Measurements from ENCODE around the gene PLCB3. TPM values are rescaled to one million over a fixed set of nuclear protein-coding genes. Genes with fewer than 3 reads are reported as not detected.

Gene PLCB3
- total RNA-seq, 1 experiment from 2014 or later = 80.2 TPM

DNA sequence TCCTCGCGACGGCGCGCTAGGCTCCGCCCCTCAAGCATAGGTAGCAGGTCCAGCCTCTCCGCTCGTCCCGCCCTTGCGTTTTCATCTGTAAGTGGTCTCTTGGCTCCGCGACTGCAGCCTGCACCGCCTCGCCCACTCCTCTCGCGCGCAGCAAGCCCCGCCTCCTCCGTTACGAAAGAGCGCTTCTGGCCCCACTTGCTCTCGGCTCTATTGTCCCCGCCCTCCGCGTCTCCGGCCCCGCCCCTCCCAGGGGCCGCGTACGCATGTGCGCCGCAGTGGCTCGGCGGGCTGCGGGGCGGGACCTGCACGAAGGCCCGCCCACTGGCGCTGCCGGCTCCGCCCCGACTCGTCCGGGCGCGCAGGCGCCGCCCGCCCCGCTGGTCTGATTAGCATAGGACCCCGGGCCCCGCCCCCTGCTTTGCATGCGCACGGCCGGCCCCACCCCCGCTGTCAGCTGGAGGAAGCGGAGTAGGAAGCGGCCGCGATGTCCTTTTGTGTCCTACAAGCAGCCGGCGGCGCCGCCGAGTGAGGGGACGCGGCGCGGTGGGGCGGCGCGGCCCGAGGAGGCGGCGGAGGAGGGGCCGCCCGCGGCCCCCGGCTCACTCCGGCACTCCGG, 53.9 kb downstream of the PLCB3 start, which contains the start of gene ESRRA:
Gene ESRRA, plus strand, starts transcription at position 450 of the 616 bp plus-strand sequence. CDS start 1,656 bp downstream, outside the sequence.
- peaks cover 35% of the 10 kb centered on the region for H3K27me3 Mint-ChIP-seq (ENCODE audit: low read depth)
- no peak within 1 kb of the TSS for H2AFZ ChIP-seq (ENCODE audit: low read length)
- whole genome bisulfite sequencing (ENCODE audit: extremely low coverage, insufficient read length, low lambda C conversion rate) = no CpG with 5 or more reads among the region's 81 CpGs

More for the DNA sequence above, 53.9 kb downstream of the PLCB3 start, which contains the start of gene ESRRA:
- Histone ChIP-seq H3K9ac (ENCODE audit: extremely low read depth, insufficient read length, low read length) (peak within 1 kb of the TSS; percentile 74), H3K4me2 (ENCODE audit: insufficient read depth, insufficient read length, low read length) (peak within 1 kb of the TSS; percentile 87), H2BK15ac (ENCODE audit: low read depth, low read length) (no peak within 1 kb of the TSS), H4K20me1 (ENCODE audit: control insufficient read depth, insufficient read depth, insufficient read length) (no peaks in the 10 kb centered on the region), H2BK120ac (ENCODE audit: low read depth, low read length, poor library complexity, severe bottlenecking) (peak within 1 kb of the TSS; percentile 71), H2AK5ac (ENCODE audit: insufficient read length, low read length) (no peak within 1 kb of the TSS), H3K4me1 (ENCODE audit: insufficient read depth, low read length) (peaks cover 2% of the 10 kb centered on the region; the same call in 1 of the 2 replicates), H3K23ac (ENCODE audit: insufficient read length, low read depth, low read length) (no peak within 1 kb of the TSS), H4K8ac (replicated peaks; ENCODE audit: insufficient read length, low read depth, low read length) (no peak within 1 kb of the TSS), H3K4ac (ENCODE audit: low read depth, low read length) (peak within 1 kb of the TSS; percentile 30; the same call in 1 of the 2 replicates), H3K79me2 (ENCODE audit: insufficient read depth, low read length) (peaks cover 3% of the 10 kb centered on the region; the same call in 1 of the 2 replicates), H2BK12ac (ENCODE audit: insufficient read length, low read depth, low read length) (no peak within 1 kb of the TSS), H4K91ac (ENCODE audit: insufficient read length, low read depth, low read length) (no peak within 1 kb of the TSS), H3K9me3 (ENCODE audit: control insufficient read depth, low read depth, low read length) (no peaks in the 10 kb centered on the region), H3K27ac (ENCODE audit: insufficient read length, low read depth, low read length) (peak within 1 kb of the TSS; percentile 95), H3K56ac (ENCODE audit: insufficient read length, low read depth, low read length) (no peak within 1 kb of the TSS), H3T11ph (ENCODE audit: low read length) (no peak within 1 kb of the TSS), H2BK20ac (ENCODE audit: low read depth, low read length, poor library complexity, severe bottlenecking) (no peak within 1 kb of the TSS), H3K14ac (ENCODE audit: insufficient read depth, low read length) (peak within 1 kb of the TSS; percentile 93), H3K18ac (ENCODE audit: insufficient read length, low read depth, low read length) (peak within 1 kb of the TSS; percentile 98), H3K27me3 (ENCODE audit: insufficient read depth, low read length) (peaks cover 5% of the 10 kb centered on the region; the same call in 1 of the 2 replicates), H3K23me2 (ENCODE audit: insufficient read length, low read depth, low read length, poor library complexity, severe bottlenecking) (peaks cover 16% of the 10 kb centered on the region), H3K79me1 (ENCODE audit: insufficient read depth, low read depth, low read length, poor library complexity, severe bottlenecking) (peaks cover 5% of the 10 kb centered on the region), H4K5ac (ENCODE audit: insufficient read length, low read depth, low read length) (peak within 1 kb of the TSS; percentile 36), H2BK5ac (ENCODE audit: insufficient read length, low read length) (peak within 1 kb of the TSS; percentile 69)
- H3K27ac Mint-ChIP-seq = peak within 1 kb of the TSS; percentile 98 to 100 (median 99)
- peaks cover 19 to 20% of the 10 kb centered on the region in 2 experiments for H3K4me1 Mint-ChIP-seq
- no peaks in the 10 kb centered on the region for H3K9me3 Mint-ChIP-seq
- peak; percentile 100 for DNase-seq
- H3K36me3 Mint-ChIP-seq (ENCODE audit: insufficient read depth in 1 of 3, low read depth in 3 of 3) = peaks cover 6 to 7% (median 6%) of the 10 kb centered on the region in 3 experiments; a peak in 5 of 7 replicates
- peak within 1 kb of the TSS; percentile 91 to 92 for H3K4me3 Mint-ChIP-seq
- TF ChIP-seq, protein P1, sequence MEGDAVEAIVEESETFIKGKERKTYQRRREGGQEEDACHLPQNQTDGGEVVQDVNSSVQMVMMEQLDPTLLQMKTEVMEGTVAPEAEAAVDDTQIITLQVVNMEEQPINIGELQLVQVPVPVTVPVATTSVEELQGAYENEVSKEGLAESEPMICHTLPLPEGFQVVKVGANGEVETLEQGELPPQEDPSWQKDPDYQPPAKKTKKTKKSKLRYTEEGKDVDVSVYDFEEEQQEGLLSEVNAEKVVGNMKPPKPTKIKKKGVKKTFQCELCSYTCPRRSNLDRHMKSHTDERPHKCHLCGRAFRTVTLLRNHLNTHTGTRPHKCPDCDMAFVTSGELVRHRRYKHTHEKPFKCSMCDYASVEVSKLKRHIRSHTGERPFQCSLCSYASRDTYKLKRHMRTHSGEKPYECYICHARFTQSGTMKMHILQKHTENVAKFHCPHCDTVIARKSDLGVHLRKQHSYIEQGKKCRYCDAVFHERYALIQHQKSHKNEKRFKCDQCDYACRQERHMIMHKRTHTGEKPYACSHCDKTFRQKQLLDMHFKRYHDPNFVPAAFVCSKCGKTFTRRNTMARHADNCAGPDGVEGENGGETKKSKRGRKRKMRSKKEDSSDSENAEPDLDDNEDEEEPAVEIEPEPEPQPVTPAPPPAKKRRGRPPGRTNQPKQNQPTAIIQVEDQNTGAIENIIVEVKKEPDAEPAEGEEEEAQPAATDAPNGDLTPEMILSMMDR (conservative IDR thresholded peaks at IDR 0.05) = no peak

All from H9 (cell line).